IMR-90 (cell line): ENCODE data around the gene CD72. TPM values are rescaled to one million over a fixed set of nuclear protein-coding genes. Genes with fewer than 3 reads are reported as not detected.

Experiments
- ATAC-seq: fragments of 200-7000 bp; cut with Tn5 transposase; 2 replicates; pipeline ENCODE4 v1.9.1; 2020; ENCODE audit warnings: low read depth, mild to moderate bottlenecking, moderate library complexity
- BruUV-seq: library from RNA; stranded (reverse); fragments of 400-500 nt; replicated peaks from 2 replicates; lab custom pipeline; 2021; lab: Mats Ljungman, UMichigan
- CTCF ChIA-PET: fragments of 300-600 bp; formaldehyde crosslinking; extraction: SDS; loops from one replicate; lab custom pipeline; 2021; ENCODE audit warnings: antibody characterized with exemption; lab: Yijun Ruan, JAX
- POLR2A ChIA-PET: fragments of 300-600 bp; sonication (Branson Sonifier 250); formaldehyde crosslinking; loops from one replicate; lab custom pipeline; 2022; ENCODE audit warnings: antibody characterized with exemption; ENCODE audit not compliant: unreplicated experiment; lab: Charles Lee
- DNase-seq: peaks from one replicate; pipeline ENCODE4 v3.0.0; 2013
- H2AFZ ChIP-seq: replicated peaks from 2 replicates; pipeline ENCODE3; 2013; ENCODE audit warnings: low read length, mild to moderate bottlenecking; ENCODE audit not compliant: poor library complexity
- H2AK5ac ChIP-seq: 2 replicates; pipeline ENCODE4 v1.6.1; 2013; ENCODE audit warnings: low read depth, low read length, inconsistent platforms
- H2AK9ac ChIP-seq: replicated peaks from 2 replicates; pipeline ENCODE3; 2013; ENCODE audit warnings: mild to moderate bottlenecking, low read depth, low read length, moderate library complexity; ENCODE audit not compliant: poor library complexity
- H2BK120ac ChIP-seq: 2 replicates; pipeline ENCODE4 v1.6.1; 2013; ENCODE audit warnings: low read depth, low read length, inconsistent platforms
- H2BK15ac ChIP-seq: 3 replicates; pipeline ENCODE4 v1.6.1; 2013; ENCODE audit warnings: low read depth, low read length, inconsistent platforms
- H2BK20ac ChIP-seq: 2 replicates; pipeline ENCODE4 v1.6.1; 2013; ENCODE audit warnings: low read depth, mild to moderate bottlenecking, inconsistent platforms, low read length, moderate library complexity
- H2BK5ac ChIP-seq: 2 replicates; pipeline ENCODE4 v1.6.1; 2013; ENCODE audit warnings: mild to moderate bottlenecking, low read depth, low read length, inconsistent platforms; ENCODE audit not compliant: poor library complexity, severe bottlenecking
- H3K14ac ChIP-seq: replicated peaks from 2 replicates; pipeline ENCODE4 v1.6.1; 2013; ENCODE audit warnings: low read depth, low read length, inconsistent platforms
- H3K18ac ChIP-seq: 2 replicates; pipeline ENCODE4 v1.6.1; 2013; ENCODE audit warnings: low read depth, low read length, control low read depth
- H3K23ac ChIP-seq: 2 replicates; pipeline ENCODE4 v1.6.1; 2013; ENCODE audit warnings: low read depth, low read length, inconsistent platforms
- H3K27ac ChIP-seq: 2 replicates; pipeline ENCODE4 v1.5.1; 2013; ENCODE audit warnings: mild to moderate bottlenecking, control low read depth, low read length; ENCODE audit not compliant: insufficient read depth
- H3K27me3 ChIP-seq: 2 replicates; pipeline ENCODE4 v1.6.1; 2013; ENCODE audit warnings: low read length; ENCODE audit not compliant: control insufficient read depth, insufficient read depth
- H3K36me3 ChIP-seq: 2 replicates; pipeline ENCODE4 v1.6.1; 2013; ENCODE audit warnings: low read length, mixed read lengths; ENCODE audit not compliant: control insufficient read depth, insufficient read depth
- H3K4ac ChIP-seq: 2 replicates; pipeline ENCODE4 v1.6.1; 2013; ENCODE audit warnings: low read depth, low read length, inconsistent platforms
- H3K4me1 ChIP-seq: 2 replicates; pipeline ENCODE4 v1.6.1; 2013; ENCODE audit warnings: low read length, mixed read lengths; ENCODE audit not compliant: control insufficient read depth, insufficient read depth
- H3K4me2 ChIP-seq: 2 replicates; pipeline ENCODE4 v1.6.1; 2013; ENCODE audit warnings: low read depth, mild to moderate bottlenecking, control low read depth, low read length, moderate library complexity
- H3K4me3 ChIP-seq: 2 replicates; pipeline ENCODE4 v1.5.1; 2013; ENCODE audit warnings: low read depth, mild to moderate bottlenecking, control low read depth, low read length, moderate library complexity; ENCODE audit not compliant: insufficient read depth
- H3K56ac ChIP-seq: 2 replicates; pipeline ENCODE4 v1.6.1; 2013; ENCODE audit warnings: low read length, inconsistent platforms; ENCODE audit not compliant: insufficient read depth; ENCODE audit errors: extremely low read depth
- H3K79me1 ChIP-seq, 2 experiments: 2 replicates each; pipeline ENCODE4 v1.6.1; 2013; ENCODE audit warnings: low read length in 2 of 2, inconsistent platforms in 1 of 2, low read depth in 1 of 2
- H3K9ac ChIP-seq: 2 replicates; pipeline ENCODE4 v1.6.1; 2013; ENCODE audit warnings: low read depth, low read length, control low read depth
- H3K9me1 ChIP-seq: 2 replicates; pipeline ENCODE4 v1.6.1; 2013; ENCODE audit warnings: low read length, inconsistent platforms; ENCODE audit not compliant: insufficient read depth
- H3K9me3 ChIP-seq: 2 replicates; pipeline ENCODE4 v1.6.1; 2013; ENCODE audit warnings: low read length; ENCODE audit not compliant: control insufficient read depth, insufficient read depth
- H4K20me1 ChIP-seq: 2 replicates; pipeline ENCODE4 v1.6.1; 2013; ENCODE audit warnings: low read length, inconsistent platforms; ENCODE audit not compliant: insufficient read depth
- H4K5ac ChIP-seq: 2 replicates; pipeline ENCODE4 v1.6.1; 2013; ENCODE audit warnings: mild to moderate bottlenecking, low read depth, low read length, control low read depth
- H4K8ac ChIP-seq, 2 experiments: 2 replicates each; pipeline ENCODE4 v1.6.1; 2013; ENCODE audit warnings: low read depth in 2 of 2, low read length in 2 of 2, control low read depth in 1 of 2, inconsistent platforms in 1 of 2
- H4K91ac ChIP-seq: 2 replicates; pipeline ENCODE4 v1.6.1; 2013; ENCODE audit warnings: low read depth, low read length, inconsistent platforms; ENCODE audit not compliant: insufficient read depth
- CEBPB ChIP-seq: IDR thresholded peaks from 2 replicates; pipeline ENCODE4 v1.6.1; 2012; ENCODE audit warnings: low read depth, low read length, improper control_type of control experiment
- MAFK ChIP-seq: IDR thresholded peaks from 2 replicates; pipeline ENCODE4 v1.6.1; 2012; ENCODE audit warnings: low read depth, low read length, improper control_type of control experiment
- MAZ ChIP-seq: IDR thresholded peaks from 2 replicates; pipeline ENCODE4 v1.6.1; 2012; ENCODE audit warnings: low read depth, mild to moderate bottlenecking, low read length, improper control_type of control experiment, moderate library complexity, borderline replicate concordance
- NFE2L2 ChIP-seq: fragments of 150-350 bp; IDR thresholded peaks from 2 replicates; pipeline ENCODE4 v1.6.1; 2016; ENCODE audit warnings: low read depth, mild to moderate bottlenecking, low read length
- whole genome bisulfite sequencing, 2 experiments: methylation state at CpG; one replicate each; pipeline versions ENCODE4 v1.1.5 to v1.1.7; 2013; ENCODE audit warnings: missing lambda C conversion rate in 2 of 2; ENCODE audit not compliant: insufficient read length in 1 of 2; ENCODE audit errors: extremely low coverage in 2 of 2; 5-methylcytosine and 5-hydroxymethylcytosine counted together
- dilution Hi-C: fragments of 300-500 bp; cut with HindIII; formaldehyde crosslinking; loops from one replicate; pipeline ENCODE4 v1.14.3; 2018; ENCODE audit warnings: low sequenced_read_pairs; ENCODE audit not compliant: unreplicated experiment
- in situ Hi-C: fragments of 300-500 bp; cut with MboI; formaldehyde crosslinking; loops from 3 replicates; pipeline ENCODE4 v1.14.3; 2019; ENCODE audit warnings: low sequenced_read_pairs, inconsistent platforms, mixed read lengths
- intact Hi-C: fragments of 100-400 bp; cut with micrococcal nuclease; formaldehyde crosslinking; loops from 2 replicates; pipeline ENCODE4 v1.10.0; 2022
- polyA plus RNA-seq, 3 experiments: library from polyadenylated mRNA; depleted of rRNA; stranded (reverse); fragments of >200 nt; gene quantifications; 2 replicates each; pipeline ENCODE4 v1.2.3, GENCODE V29; 2012; ENCODE audit warnings: low replicate concordance in 1 of 3
- total RNA-seq: library from RNA; depleted of rRNA; stranded (reverse); fragments of >200 nt; gene quantifications from 2 replicates; pipeline ENCODE4 v1.2.3, GENCODE V29; 2012

CD72 gene
- total and polyA plus RNA-seq, 2 of the 4 experiments (the other 2 are of a cell fraction), result 0.36 to 0.58 TPM

- Histone ChIP-seq H2AK5ac (no peak overlapping the region), H3K36me3 (no peaks in the 10 kb centered on the region), H3K4ac (no peak overlapping the region), H3K27me3 (peaks cover 8% of the 10 kb centered on the region), H3K23ac (no peak overlapping the region), H2AK9ac (no peak overlapping the region), H3K18ac (no peak overlapping the region), H3K14ac (no peak overlapping the region), H3K9ac (no peak overlapping the region), H4K91ac (no peak overlapping the region), H3K9me3 (peaks cover 11% of the 10 kb centered on the region), H3K79me1 (no peaks in the 10 kb centered on the region), H2BK120ac (no peak overlapping the region), H3K4me2 (no peak overlapping the region), H4K8ac (no peak overlapping the region), H4K20me1 (no peaks in the 10 kb centered on the region), H2AFZ (no peak overlapping the region), H2BK5ac (no peak overlapping the region), H3K4me1 (no peaks in the 10 kb centered on the region), H3K27ac (no peak overlapping the region), H3K56ac (no peak overlapping the region), H2BK20ac (no peak overlapping the region), H4K5ac (no peak overlapping the region), H2BK15ac (no peak overlapping the region), H3K9me1 (no peaks in the 10 kb centered on the region), H3K4me3 (no peak overlapping the region)
- TF ChIP-seq MAZ (no peak), MAFK (no peak), CEBPB (no peak), NFE2L2 (no peak)
- dilution Hi-C loops (no loop called here), intact Hi-C loops (no loop called here), in situ Hi-C loops (no loop called here)
- DNase-seq (no peak), ATAC-seq (no peak)
- CTCF ChIA-PET, result no interaction called here
- 76% methylated on average over 2 of the region's 5 CpGs; no CpG with 5 or more reads in 1 of the 2 experiments for WGBS, 2 experiments
- BruUV-seq, result no TSS peak
- POLR2A ChIA-PET, result no interaction called here
Measured at GRCh38 chr9:35577486-35577885, 40.7 kb downstream of the CD72 start.
